Ramos (cell line): ENCODE measurements around the gene RGS17.
"Not testable (repeated sequence)": the region's sequence is repeated elsewhere in the genome, so short reads cannot be mapped to it uniquely, and the experiment has no call there.

Experiments used
- in situ Hi-C: fragments of 300-500 bp; cut with MboI; formaldehyde crosslinking; loops from one replicate; pipeline ENCODE4 v1.14.3; 2022; ENCODE audit warnings: low sequenced_read_pairs; ENCODE audit not compliant: unreplicated experiment

The RGS17 gene, protein sequence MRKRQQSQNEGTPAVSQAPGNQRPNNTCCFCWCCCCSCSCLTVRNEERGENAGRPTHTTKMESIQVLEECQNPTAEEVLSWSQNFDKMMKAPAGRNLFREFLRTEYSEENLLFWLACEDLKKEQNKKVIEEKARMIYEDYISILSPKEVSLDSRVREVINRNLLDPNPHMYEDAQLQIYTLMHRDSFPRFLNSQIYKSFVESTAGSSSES

DNA sequence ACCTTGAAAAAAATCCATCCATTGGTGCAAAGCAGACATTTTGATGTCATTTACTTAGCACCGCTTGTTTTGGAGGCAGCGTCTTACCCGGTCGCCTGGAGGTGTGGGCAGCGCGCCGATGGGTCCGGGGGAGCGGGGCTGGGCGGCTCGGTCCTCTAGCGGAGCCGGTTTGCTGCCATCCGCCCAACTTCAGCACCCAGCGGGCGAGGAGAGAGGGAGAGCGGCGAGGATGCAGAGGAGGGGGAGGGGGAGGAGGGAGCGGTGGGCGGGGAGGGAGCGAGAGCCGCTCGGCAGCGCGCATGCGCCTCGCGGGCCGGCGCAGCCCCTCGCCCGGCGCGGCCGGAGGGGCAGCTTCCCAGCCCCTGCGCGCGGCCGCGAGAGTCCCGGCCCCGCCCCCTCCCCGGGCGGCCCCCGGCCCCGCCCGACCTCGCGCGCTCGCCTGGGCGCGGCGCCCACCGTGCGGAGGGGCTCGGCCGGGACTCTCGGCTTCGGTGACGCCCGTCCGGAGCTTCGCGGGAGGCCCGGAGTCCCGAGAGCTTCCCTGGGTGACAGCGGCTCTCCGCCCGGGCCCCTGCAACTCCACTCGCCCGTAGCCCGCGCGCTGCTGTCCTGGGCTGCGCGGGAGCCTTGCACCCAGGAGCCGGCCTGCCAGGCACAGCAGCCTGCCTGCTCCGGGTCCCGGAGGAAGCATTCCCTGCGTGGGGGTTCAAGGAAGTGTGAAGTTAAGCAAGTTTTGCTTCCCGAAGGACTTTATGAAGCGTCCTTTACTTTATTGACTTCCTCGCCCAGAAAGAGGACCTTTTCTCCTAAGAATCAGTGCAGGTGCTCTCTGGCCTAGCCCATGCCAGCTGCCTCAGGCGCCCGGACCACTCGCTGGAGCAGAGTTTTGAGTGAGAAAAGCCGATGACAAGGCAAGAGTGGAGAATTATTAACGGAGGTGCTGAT lies at the start of gene RGS17:
Gene RGS17, minus strand, starts transcription at position 246 of the 945 bp plus-strand sequence. CDS start 87,264 bp downstream, outside the sequence.
- in situ Hi-C loops: no loop called here

GRCh38 chr6:153172815-153173214 lies 41.7 kb upstream of the RGS17 start:
- in situ Hi-C loops: no loop called here

GRCh38 chr6:153170511-153170910 lies 39.4 kb upstream of the RGS17 start:
- in situ Hi-C loops: no loop called here

DNA sequence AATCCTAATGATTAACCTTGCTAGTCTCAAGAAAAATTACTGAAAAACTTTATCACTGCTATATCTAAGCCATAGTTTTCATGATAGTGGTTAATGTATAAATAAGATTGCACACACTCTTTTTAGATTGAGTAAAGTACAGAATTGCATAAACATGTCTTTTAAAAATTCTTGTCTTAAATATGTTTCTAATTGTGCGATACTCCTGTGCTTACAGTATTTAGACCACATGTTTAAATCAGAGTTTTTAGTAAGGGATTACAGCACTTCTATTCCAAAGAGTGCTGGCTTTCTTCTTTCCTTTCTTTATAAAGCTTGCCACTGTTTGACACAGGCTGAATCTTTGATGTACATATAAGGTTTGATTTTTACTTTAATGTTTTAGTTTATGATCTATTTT lies 36.8 kb upstream of the RGS17 start:
- in situ Hi-C loops: no loop called here

- in situ Hi-C loops: no loop called here
These were observed 36.2 kb upstream of the RGS17 start for GRCh38 chr6:153167061-153167891.

DNA sequence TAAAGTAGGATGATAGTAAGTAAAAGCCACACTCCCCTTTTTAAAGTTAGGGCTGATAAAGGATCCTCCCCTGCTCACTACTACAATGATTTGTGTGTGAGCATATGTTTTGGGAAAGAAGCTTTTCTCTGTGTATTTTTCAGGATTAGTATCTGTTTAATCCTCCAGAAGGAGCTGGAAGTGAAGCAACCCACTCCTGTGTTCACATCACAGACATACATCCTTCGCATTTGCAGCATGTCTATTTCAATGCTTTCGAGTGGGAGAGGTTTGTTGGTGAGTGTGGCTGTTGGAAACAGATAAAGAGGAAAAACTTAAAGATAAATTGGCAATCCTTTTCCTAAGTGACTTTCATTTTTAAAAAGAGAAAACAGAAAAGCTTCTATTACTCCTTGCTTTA lies 31.6 kb upstream of the RGS17 start:
- in situ Hi-C loops: no loop called here

DNA sequence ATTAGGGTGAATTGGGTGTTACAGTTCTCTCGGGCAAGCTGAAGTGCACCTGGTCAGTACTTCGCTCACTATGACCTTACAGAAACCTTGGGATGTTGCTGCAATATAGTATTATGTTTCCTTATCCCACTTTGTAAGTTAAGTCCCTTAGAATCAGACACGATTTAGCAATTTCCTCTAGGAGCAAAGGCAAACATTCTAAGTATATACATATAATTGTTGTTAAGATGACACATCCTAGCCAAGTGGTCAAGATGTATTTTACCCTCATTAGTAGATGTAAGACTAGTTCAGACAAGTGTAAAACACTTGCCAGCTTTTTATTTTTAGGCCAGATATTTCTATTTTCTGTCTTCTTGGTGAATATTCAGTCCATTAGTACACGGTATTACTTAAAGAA lies 31.1 kb upstream of the RGS17 start:
- in situ Hi-C loops: no loop called here

DNA sequence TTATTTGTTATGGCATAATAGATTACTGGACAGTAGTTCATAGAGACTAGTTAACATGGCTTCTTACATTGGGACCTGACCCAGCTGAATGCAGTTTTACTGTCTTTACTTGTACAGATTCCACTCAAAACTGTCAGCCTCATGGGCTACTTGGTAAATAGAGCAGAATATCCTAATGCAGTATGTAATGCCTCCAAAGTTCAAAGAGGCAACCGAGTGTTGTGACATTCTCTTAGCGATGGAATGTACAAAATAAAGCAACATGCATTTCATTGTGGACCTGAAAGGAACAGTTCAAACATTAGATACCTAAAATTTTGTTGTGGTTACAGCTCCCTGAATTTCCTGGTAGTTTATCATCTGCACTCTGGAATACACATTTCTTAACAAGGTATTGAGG lies 29.1 kb upstream of the RGS17 start:
- in situ Hi-C loops: no loop called here

DNA sequence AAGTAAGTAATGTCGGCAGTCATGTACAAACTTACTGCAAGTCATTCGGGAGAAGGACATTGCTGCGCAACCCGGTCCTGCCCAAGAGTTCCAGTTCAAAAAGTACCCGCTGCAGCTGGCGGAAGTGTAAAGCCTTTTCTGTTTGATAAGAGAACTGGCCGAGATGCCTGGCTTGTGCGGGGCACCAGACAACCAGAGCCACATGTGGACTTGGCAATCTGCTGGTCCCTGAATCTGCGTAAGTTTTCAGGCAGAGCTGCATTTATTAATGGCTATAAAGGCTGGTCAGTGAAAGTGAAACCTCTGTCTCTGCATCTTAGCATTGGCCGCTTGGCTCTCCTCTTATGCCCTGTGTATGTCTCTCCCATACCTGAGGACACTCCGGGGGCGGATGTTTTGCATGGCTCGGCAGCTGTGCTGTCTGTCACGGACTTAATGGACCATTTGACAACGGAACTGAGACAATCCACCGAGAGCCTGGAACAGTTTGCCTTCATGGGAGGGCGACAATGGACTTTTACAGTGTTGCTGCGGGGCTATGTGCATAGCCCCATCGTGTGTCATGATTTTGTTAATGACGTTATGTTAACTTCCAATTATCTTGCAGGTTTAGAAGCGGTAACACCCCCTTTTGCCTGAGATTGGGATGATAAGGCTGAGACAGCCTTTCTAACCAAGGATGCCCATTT lies 19.8 kb upstream of the RGS17 start:
- in situ Hi-C loops: no loop called here

- in situ Hi-C loops: no loop called here
These were observed 19.3 kb upstream of the RGS17 start for GRCh38 chr6:153150371-153150751.

DNA sequence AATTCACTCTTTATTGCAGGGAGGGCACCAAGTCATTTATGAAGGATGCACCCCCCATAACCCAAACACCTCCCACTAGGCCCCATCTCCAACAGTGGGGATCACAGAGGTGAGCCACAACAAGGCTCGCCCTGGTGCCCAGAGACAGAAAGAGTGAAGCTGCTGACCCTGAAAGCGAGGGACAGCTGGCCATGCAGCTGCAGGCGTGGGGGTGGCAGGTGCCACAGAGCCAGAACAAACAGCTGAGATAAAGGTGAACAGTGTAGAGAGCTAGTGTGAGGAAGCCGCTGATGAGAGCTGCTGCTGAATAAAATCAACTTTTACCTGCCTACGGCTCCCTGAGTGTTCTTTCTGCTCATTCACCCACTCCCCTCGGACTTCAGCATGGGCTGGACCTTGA lies 18.8 kb upstream of the RGS17 start:
- in situ Hi-C loops: no loop called here

GRCh38 chr6:153146413-153146812 lies 15.3 kb upstream of the RGS17 start:
- in situ Hi-C loops: no loop called here

- in situ Hi-C loops: no loop called here
These were observed 14.5 kb upstream of the RGS17 start for GRCh38 chr6:153145591-153145990.

DNA sequence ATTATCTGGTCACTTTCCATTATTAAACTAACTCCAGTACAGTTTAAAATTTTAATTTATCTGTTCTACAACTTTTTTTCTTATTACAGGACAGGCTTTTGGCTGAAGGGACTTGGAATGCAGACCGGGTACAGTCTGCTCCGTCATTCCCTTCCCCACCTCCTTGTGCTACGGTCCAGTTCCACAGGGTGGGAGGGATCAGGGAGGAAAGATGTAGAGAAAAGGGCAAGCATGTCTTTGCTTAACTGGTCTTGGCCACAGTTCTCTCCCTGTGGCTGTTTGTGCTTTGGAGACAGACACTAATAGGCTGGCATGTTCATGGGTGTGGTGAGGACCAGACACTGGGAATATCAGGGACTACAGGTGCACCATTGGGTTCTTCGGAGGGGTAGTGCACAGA lies 12.1 kb upstream of the RGS17 start:
- in situ Hi-C loops: no loop called here

- in situ Hi-C loops: no loop called here
These were observed 9.2 kb upstream of the RGS17 start for GRCh38 chr6:153140299-153140698.

DNA sequence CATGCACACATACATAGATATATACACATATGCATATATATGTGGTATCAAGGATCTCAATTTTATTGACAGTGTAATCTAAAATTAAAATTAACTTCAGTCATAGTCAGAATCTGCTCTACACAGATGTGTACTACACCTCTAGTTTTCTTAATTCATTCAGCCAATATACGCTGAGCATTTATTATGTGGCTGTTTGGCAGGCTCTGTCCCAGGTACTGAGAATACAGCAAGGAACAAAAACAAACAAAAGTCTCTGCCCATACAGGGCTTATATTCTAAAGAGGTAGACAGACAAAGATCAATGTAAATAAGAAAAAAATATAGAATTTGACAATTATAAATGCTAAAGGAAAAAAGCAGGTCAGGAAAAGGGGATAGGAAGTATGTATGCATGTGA lies 7.8 kb upstream of the RGS17 start:
- in situ Hi-C loops: no loop called here

DNA sequence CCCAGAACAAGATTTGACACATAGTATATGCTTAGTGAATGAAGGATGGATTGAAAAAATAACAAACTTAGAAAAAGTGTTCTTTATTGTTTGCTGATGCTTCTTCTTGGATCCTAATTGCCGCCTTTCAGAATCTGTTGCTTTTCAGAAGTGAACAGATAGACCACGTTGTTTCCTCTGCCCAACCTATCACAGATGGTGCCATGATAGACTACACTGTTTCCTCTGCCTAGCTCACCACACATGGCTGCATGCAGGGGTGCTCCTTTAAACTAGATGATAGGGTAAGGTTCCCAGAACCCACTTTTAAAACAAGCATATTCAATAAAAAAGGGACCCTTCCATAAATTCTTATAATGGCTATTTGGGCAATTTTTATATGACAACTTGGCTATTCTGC lies 4.6 kb upstream of the RGS17 start:
- in situ Hi-C loops: no loop called here

- in situ Hi-C loops: not testable (repeated sequence)
These were observed 2.6 kb upstream of the RGS17 start for GRCh38 chr6:153133667-153134066.

- in situ Hi-C loops: no loop called here
These were observed 506 bp downstream of the RGS17 start for GRCh38 chr6:153130515-153131036.
